Suppressor macrophage treated with lipopolysaccharide for 4 hours (primary cell): ENCODE measurements around the gene BDKRB1.

Experiments
- DNase-seq: peaks from one replicate; pipeline ENCODE4 v3.0.0-alpha.2; 2020

The BDKRB1 gene

GRCh38 chr14:96285667-96286066 lies 29.7 kb downstream of the BDKRB1 start:
- DNase-seq = no peak

GRCh38 chr14:96286251-96286650 lies 30.2 kb downstream of the BDKRB1 start:
- DNase-seq = no peak

- no peak for DNase-seq
Observed at GRCh38 chr14:96287856-96288255, 31.8 kb downstream of the BDKRB1 start.

- no peak for DNase-seq
Observed at GRCh38 chr14:96294246-96294645, 38.2 kb downstream of the BDKRB1 start.

GRCh38 chr14:96297000-96297399 lies 41.0 kb downstream of the BDKRB1 start:
- DNase-seq = peak; percentile 40

GRCh38 chr14:96297997-96298515 lies 42.0 kb downstream of the BDKRB1 start:
- no peak for DNase-seq

- no peak for DNase-seq
Observed at GRCh38 chr14:96299441-96299840, 43.4 kb downstream of the BDKRB1 start.

GRCh38 chr14:96303981-96304380 lies 48.0 kb downstream of the BDKRB1 start:
- DNase-seq = no peak

- DNase-seq = no peak
Observed at GRCh38 chr14:96304956-96305355, 48.9 kb downstream of the BDKRB1 start.

- no peak for DNase-seq
Observed at GRCh38 chr14:96307434-96307833, 51.4 kb downstream of the BDKRB1 start.

- no peak for DNase-seq
Observed at GRCh38 chr14:96309133-96309895, 53.3 kb downstream of the BDKRB1 start.

GRCh38 chr14:96309896-96310330 lies 53.9 kb downstream of the BDKRB1 start:
- DNase-seq = no peak

- DNase-seq = no peak
Observed at GRCh38 chr14:96310906-96311305, 54.9 kb downstream of the BDKRB1 start.
